GM18502 (cell line): ENCODE measurements around the gene GPAM.
"Not testable (repeated sequence)": the region's sequence is repeated elsewhere in the genome, so short reads cannot be mapped to it uniquely, and the experiment has no call there.

ENCODE experiments used
- ATAC-seq: cut with Tn5 transposase; IDR thresholded peaks from one replicate; pipeline ENCODE4 v1.9.1; 2021; ENCODE audit warnings: mild to moderate bottlenecking; ENCODE audit not compliant: unreplicated experiment, poor library complexity

The GPAM gene

GRCh38 chr10:112136486-112137153, 46.9 kb downstream of the GPAM start:
- ATAC-seq, result no peak

DNA sequence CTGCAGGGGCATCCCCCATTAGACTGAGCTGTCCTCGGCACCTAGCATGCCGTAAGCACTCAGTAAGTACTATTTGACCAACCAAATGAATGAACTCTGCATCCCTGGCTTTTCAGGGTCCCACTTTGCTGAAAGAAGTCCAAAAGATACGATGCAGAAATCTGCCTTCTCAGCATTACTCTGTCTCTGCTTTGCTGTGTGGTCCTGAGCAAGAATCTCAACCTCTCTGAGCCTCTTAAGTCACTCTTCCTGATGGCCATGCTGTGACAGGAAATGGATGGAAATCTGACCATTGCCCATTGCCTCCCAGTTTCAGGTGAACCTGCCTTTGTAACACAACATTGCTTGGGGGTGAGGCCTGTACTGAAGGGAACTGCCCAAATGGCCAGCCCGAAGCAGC, 48.0 kb downstream of the GPAM start:
- ATAC-seq, result no peak

- no peak for ATAC-seq
Measured at GRCh38 chr10:112132435-112132834, 51.1 kb downstream of the GPAM start.

DNA sequence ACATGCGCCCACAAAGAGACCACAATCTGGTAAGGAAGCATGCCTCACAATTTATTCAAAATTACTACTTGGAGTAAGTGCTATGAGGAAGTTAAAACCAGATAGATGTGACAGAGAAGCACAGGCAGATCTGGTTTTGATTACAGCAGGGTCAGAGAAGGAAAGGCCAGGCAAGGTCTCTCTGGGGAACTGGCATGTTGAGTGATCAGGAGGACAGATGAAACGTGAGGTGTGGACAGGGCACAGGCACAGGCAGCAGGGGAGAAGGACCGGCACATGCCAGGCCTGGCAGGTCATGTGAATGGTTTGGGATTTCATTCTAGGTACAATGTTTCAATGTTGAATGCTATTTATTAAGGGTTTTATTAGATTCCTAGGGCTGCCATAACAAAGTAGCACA, 51.6 kb downstream of the GPAM start:
- ATAC-seq, result no peak

DNA sequence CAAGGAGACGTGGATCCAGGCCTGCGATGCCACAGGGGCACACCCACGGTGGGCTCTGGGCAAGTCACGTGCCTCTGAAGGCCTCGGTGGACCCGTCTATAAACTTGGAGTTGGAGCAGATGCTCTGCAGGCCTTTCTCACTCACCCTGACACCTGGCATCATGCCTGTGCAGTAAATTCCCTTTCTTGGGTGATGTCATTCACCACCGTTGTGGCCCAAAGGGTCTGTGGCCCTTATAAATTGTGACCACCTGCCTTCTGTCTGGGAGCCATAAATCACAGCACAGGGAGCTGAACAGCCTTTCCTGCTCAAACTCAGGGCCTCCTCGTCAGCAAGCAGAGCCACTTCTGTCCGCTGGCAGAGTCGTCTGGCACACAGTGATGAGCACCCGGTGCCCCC, 52.2 kb downstream of the GPAM start:
- no peak for ATAC-seq

DNA sequence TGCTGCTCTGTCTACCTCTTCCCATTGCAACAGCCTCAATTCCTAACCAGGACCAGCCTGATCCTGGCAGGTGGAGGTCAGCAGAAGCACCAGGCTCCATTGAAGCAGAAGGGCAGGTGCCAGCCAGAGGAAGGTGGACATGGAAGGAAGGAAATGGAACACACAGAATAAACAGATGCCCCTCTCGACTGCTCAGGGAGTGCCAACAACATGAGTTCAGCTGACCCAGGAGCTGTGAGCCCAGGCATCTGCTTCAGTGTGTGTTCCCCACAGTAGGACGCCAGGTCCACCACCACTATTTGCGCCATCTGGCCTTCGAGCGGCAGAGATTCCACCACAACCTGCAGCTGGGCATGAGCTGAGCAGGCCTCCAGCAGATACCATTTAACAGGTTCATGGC, 56.7 kb downstream of the GPAM start:
- ATAC-seq, result no peak

DNA sequence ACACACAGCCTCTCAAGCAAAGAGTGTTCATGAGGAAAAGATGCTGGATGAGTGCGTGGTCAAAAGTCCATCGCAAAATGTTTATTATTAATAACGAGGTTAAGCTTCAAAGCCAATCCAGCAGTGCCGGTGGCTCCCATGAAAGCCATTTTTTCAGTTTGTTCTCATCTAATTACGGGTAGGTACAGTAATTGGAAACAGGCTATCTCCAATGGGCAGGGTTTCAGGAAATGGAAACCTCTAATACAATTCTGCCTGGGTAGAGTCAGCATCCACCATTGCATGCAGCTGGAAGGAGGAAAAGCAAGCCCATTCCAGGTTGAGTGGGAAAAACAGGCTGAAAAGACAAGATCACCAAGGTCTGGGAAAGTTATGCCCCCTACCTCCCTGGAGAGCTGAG, 57.4 kb downstream of the GPAM start:
- ATAC-seq, result no peak

- ATAC-seq, result no peak
Measured at GRCh38 chr10:112124866-112125265, 58.7 kb downstream of the GPAM start.

DNA sequence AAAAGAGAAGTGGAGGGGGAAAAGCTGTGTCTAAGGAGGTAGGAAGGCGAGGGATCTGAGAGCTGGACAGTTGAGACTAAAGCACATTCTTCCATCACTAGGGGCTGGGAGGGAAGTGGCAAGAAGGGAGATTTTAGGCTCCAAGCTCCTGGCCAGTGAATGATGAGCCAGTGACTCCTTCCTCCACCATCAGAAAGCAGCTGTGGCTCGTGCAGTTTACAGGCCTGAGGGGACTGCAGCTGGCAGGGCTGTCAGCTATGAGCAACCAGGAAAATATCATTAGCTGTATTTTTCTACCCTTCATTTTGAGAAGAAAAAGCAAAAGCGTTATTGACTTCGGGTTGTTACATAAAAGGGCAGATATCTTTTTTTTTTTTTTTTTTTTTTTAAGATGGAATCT, 60.7 kb downstream of the GPAM start:
- no peak for ATAC-seq

DNA sequence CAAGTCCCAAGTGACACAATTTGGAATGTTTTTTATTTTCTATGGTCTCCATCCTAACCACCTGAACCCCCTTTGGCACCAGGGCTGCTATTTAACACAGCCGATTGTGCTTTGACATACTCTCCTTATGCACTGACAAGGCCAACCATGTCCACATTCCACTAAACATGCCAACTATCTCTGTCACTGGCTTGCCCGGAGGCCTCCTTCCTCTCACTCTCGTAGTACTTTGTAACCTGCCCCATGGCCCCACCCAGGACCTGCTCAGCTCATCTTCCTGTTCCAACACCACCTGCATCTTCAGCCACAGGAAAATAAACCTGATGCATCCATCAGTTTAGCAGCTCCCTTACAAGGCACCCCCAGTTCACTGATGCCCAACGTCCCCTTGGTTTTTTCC, 63.1 kb downstream of the GPAM start:
- no peak for ATAC-seq

GRCh38 chr10:112115781-112116385, 67.7 kb downstream of the GPAM start:
- ATAC-seq, result peak; percentile 71

GRCh38 chr10:112109779-112110178, 73.8 kb downstream of the GPAM start:
- ATAC-seq, result not testable (repeated sequence)
